Measurements from ENCODE around the gene IMPA2.

GRCh38 chr18:12036201-12036751 lies 55.0 kb downstream of the IMPA2 start:
- TF ChIP-seq, protein P1, sequence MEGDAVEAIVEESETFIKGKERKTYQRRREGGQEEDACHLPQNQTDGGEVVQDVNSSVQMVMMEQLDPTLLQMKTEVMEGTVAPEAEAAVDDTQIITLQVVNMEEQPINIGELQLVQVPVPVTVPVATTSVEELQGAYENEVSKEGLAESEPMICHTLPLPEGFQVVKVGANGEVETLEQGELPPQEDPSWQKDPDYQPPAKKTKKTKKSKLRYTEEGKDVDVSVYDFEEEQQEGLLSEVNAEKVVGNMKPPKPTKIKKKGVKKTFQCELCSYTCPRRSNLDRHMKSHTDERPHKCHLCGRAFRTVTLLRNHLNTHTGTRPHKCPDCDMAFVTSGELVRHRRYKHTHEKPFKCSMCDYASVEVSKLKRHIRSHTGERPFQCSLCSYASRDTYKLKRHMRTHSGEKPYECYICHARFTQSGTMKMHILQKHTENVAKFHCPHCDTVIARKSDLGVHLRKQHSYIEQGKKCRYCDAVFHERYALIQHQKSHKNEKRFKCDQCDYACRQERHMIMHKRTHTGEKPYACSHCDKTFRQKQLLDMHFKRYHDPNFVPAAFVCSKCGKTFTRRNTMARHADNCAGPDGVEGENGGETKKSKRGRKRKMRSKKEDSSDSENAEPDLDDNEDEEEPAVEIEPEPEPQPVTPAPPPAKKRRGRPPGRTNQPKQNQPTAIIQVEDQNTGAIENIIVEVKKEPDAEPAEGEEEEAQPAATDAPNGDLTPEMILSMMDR (IDR thresholded peaks at IDR 0.05): no peak
- TF ChIP-seq POLR2AphosphoS5 (IDR thresholded peaks at IDR 0.05): no peak
